IMR-90 (cell line): ENCODE data around the gene QSOX2. TPM values are rescaled to one million over a fixed set of nuclear protein-coding genes. Genes with fewer than 3 reads are reported as not detected.

Experiments
- ATAC-seq: fragments of 200-7000 bp; cut with Tn5 transposase; 2 replicates; pipeline ENCODE4 v1.9.1; 2020; ENCODE audit warnings: low read depth, mild to moderate bottlenecking, moderate library complexity
- BruUV-seq: library from RNA; stranded (reverse); fragments of 400-500 nt; replicated peaks from 2 replicates; lab custom pipeline; 2021; lab: Mats Ljungman, UMichigan
- CTCF ChIA-PET: fragments of 300-600 bp; formaldehyde crosslinking; extraction: SDS; loops from one replicate; lab custom pipeline; 2021; ENCODE audit warnings: antibody characterized with exemption; lab: Yijun Ruan, JAX
- POLR2A ChIA-PET: fragments of 300-600 bp; sonication (Branson Sonifier 250); formaldehyde crosslinking; loops from one replicate; lab custom pipeline; 2022; ENCODE audit warnings: antibody characterized with exemption; ENCODE audit not compliant: unreplicated experiment; lab: Charles Lee
- DNase-seq: peaks from one replicate; pipeline ENCODE4 v3.0.0; 2013
- H2AFZ ChIP-seq: replicated peaks from 2 replicates; pipeline ENCODE3; 2013; ENCODE audit warnings: low read length, mild to moderate bottlenecking; ENCODE audit not compliant: poor library complexity
- H2AK5ac ChIP-seq: 2 replicates; pipeline ENCODE4 v1.6.1; 2013; ENCODE audit warnings: low read depth, low read length, inconsistent platforms
- H2AK9ac ChIP-seq: replicated peaks from 2 replicates; pipeline ENCODE3; 2013; ENCODE audit warnings: mild to moderate bottlenecking, low read depth, low read length, moderate library complexity; ENCODE audit not compliant: poor library complexity
- H2BK120ac ChIP-seq: 2 replicates; pipeline ENCODE4 v1.6.1; 2013; ENCODE audit warnings: low read depth, low read length, inconsistent platforms
- H2BK15ac ChIP-seq: 3 replicates; pipeline ENCODE4 v1.6.1; 2013; ENCODE audit warnings: low read depth, low read length, inconsistent platforms
- H2BK20ac ChIP-seq: 2 replicates; pipeline ENCODE4 v1.6.1; 2013; ENCODE audit warnings: low read depth, mild to moderate bottlenecking, inconsistent platforms, low read length, moderate library complexity
- H2BK5ac ChIP-seq: 2 replicates; pipeline ENCODE4 v1.6.1; 2013; ENCODE audit warnings: mild to moderate bottlenecking, low read depth, low read length, inconsistent platforms; ENCODE audit not compliant: poor library complexity, severe bottlenecking
- H3K14ac ChIP-seq: replicated peaks from 2 replicates; pipeline ENCODE4 v1.6.1; 2013; ENCODE audit warnings: low read depth, low read length, inconsistent platforms
- H3K18ac ChIP-seq: 2 replicates; pipeline ENCODE4 v1.6.1; 2013; ENCODE audit warnings: low read depth, low read length, control low read depth
- H3K23ac ChIP-seq: 2 replicates; pipeline ENCODE4 v1.6.1; 2013; ENCODE audit warnings: low read depth, low read length, inconsistent platforms
- H3K27ac ChIP-seq: 2 replicates; pipeline ENCODE4 v1.5.1; 2013; ENCODE audit warnings: mild to moderate bottlenecking, control low read depth, low read length; ENCODE audit not compliant: insufficient read depth
- H3K27me3 ChIP-seq: 2 replicates; pipeline ENCODE4 v1.6.1; 2013; ENCODE audit warnings: low read length; ENCODE audit not compliant: control insufficient read depth, insufficient read depth
- H3K36me3 ChIP-seq: 2 replicates; pipeline ENCODE4 v1.6.1; 2013; ENCODE audit warnings: low read length, mixed read lengths; ENCODE audit not compliant: control insufficient read depth, insufficient read depth
- H3K4ac ChIP-seq: 2 replicates; pipeline ENCODE4 v1.6.1; 2013; ENCODE audit warnings: low read depth, low read length, inconsistent platforms
- H3K4me1 ChIP-seq: 2 replicates; pipeline ENCODE4 v1.6.1; 2013; ENCODE audit warnings: low read length, mixed read lengths; ENCODE audit not compliant: control insufficient read depth, insufficient read depth
- H3K4me2 ChIP-seq: 2 replicates; pipeline ENCODE4 v1.6.1; 2013; ENCODE audit warnings: low read depth, mild to moderate bottlenecking, control low read depth, low read length, moderate library complexity
- H3K4me3 ChIP-seq: 2 replicates; pipeline ENCODE4 v1.5.1; 2013; ENCODE audit warnings: low read depth, mild to moderate bottlenecking, control low read depth, low read length, moderate library complexity; ENCODE audit not compliant: insufficient read depth
- H3K56ac ChIP-seq: 2 replicates; pipeline ENCODE4 v1.6.1; 2013; ENCODE audit warnings: low read length, inconsistent platforms; ENCODE audit not compliant: insufficient read depth; ENCODE audit errors: extremely low read depth
- H3K79me1 ChIP-seq, 2 experiments: 2 replicates each; pipeline ENCODE4 v1.6.1; 2013; ENCODE audit warnings: low read length in 2 of 2, inconsistent platforms in 1 of 2, low read depth in 1 of 2
- H3K9ac ChIP-seq: 2 replicates; pipeline ENCODE4 v1.6.1; 2013; ENCODE audit warnings: low read depth, low read length, control low read depth
- H3K9me1 ChIP-seq: 2 replicates; pipeline ENCODE4 v1.6.1; 2013; ENCODE audit warnings: low read length, inconsistent platforms; ENCODE audit not compliant: insufficient read depth
- H3K9me3 ChIP-seq: 2 replicates; pipeline ENCODE4 v1.6.1; 2013; ENCODE audit warnings: low read length; ENCODE audit not compliant: control insufficient read depth, insufficient read depth
- H4K20me1 ChIP-seq: 2 replicates; pipeline ENCODE4 v1.6.1; 2013; ENCODE audit warnings: low read length, inconsistent platforms; ENCODE audit not compliant: insufficient read depth
- H4K5ac ChIP-seq: 2 replicates; pipeline ENCODE4 v1.6.1; 2013; ENCODE audit warnings: mild to moderate bottlenecking, low read depth, low read length, control low read depth
- H4K8ac ChIP-seq, 2 experiments: 2 replicates each; pipeline ENCODE4 v1.6.1; 2013; ENCODE audit warnings: low read depth in 2 of 2, low read length in 2 of 2, control low read depth in 1 of 2, inconsistent platforms in 1 of 2
- H4K91ac ChIP-seq: 2 replicates; pipeline ENCODE4 v1.6.1; 2013; ENCODE audit warnings: low read depth, low read length, inconsistent platforms; ENCODE audit not compliant: insufficient read depth
- BHLHE40 ChIP-seq: fragments of 150-350 bp; IDR thresholded peaks from 2 replicates; pipeline ENCODE4 v1.6.1; 2016; ENCODE audit warnings: mild to moderate bottlenecking, low read depth, low read length
- CEBPB ChIP-seq: IDR thresholded peaks from 2 replicates; pipeline ENCODE4 v1.6.1; 2012; ENCODE audit warnings: low read depth, low read length, improper control_type of control experiment
- CHD1 ChIP-seq: IDR thresholded peaks from 2 replicates; pipeline ENCODE4 v1.6.1; 2012; ENCODE audit warnings: low read depth, low read length, improper control_type of control experiment
- MAFK ChIP-seq: IDR thresholded peaks from 2 replicates; pipeline ENCODE4 v1.6.1; 2012; ENCODE audit warnings: low read depth, low read length, improper control_type of control experiment
- MAZ ChIP-seq: IDR thresholded peaks from 2 replicates; pipeline ENCODE4 v1.6.1; 2012; ENCODE audit warnings: low read depth, mild to moderate bottlenecking, low read length, improper control_type of control experiment, moderate library complexity, borderline replicate concordance
- MXI1 ChIP-seq: IDR thresholded peaks from 2 replicates; pipeline ENCODE4 v1.6.1; 2012; ENCODE audit warnings: low read depth, mild to moderate bottlenecking, low read length, moderate library complexity, borderline replicate concordance
- NFE2L2 ChIP-seq: fragments of 150-350 bp; IDR thresholded peaks from 2 replicates; pipeline ENCODE4 v1.6.1; 2016; ENCODE audit warnings: low read depth, mild to moderate bottlenecking, low read length
- POLR2A ChIP-seq: IDR thresholded peaks from 2 replicates; pipeline ENCODE4 v1.6.1; 2012; ENCODE audit warnings: mild to moderate bottlenecking, low read depth, low read length
- RAD21 ChIP-seq: IDR thresholded peaks from 2 replicates; pipeline ENCODE4 v1.6.1; 2012; ENCODE audit warnings: low read length, improper control_type of control experiment
- RCOR1 ChIP-seq: IDR thresholded peaks from 2 replicates; pipeline ENCODE4 v1.6.1; 2012; ENCODE audit warnings: mild to moderate bottlenecking, low read length, improper control_type of control experiment; ENCODE audit not compliant: insufficient replicate concordance
- RFX5 ChIP-seq: IDR thresholded peaks from 2 replicates; pipeline ENCODE4 v1.8.0; 2012; ENCODE audit warnings: low read depth, mild to moderate bottlenecking, low read length, moderate library complexity
- WGBS, 2 experiments: methylation state at CpG; one replicate each; pipeline versions ENCODE4 v1.1.5 to v1.1.7; 2013; ENCODE audit warnings: missing lambda C conversion rate in 2 of 2; ENCODE audit not compliant: insufficient read length in 1 of 2; ENCODE audit errors: extremely low coverage in 2 of 2; 5-methylcytosine and 5-hydroxymethylcytosine counted together
- dilution Hi-C: fragments of 300-500 bp; cut with HindIII; formaldehyde crosslinking; loops from one replicate; pipeline ENCODE4 v1.14.3; 2018; ENCODE audit warnings: low sequenced_read_pairs; ENCODE audit not compliant: unreplicated experiment
- in situ Hi-C: fragments of 300-500 bp; cut with MboI; formaldehyde crosslinking; loops from 3 replicates; pipeline ENCODE4 v1.14.3; 2019; ENCODE audit warnings: low sequenced_read_pairs, inconsistent platforms, mixed read lengths
- intact Hi-C: fragments of 100-400 bp; cut with micrococcal nuclease; formaldehyde crosslinking; loops from 2 replicates; pipeline ENCODE4 v1.10.0; 2022
- polyA plus RNA-seq, 3 experiments: library from polyadenylated mRNA; depleted of rRNA; stranded (reverse); fragments of >200 nt; gene quantifications; 2 replicates each; pipeline ENCODE4 v1.2.3, GENCODE V29; 2012; ENCODE audit warnings: low replicate concordance in 1 of 3
- total RNA-seq: library from RNA; depleted of rRNA; stranded (reverse); fragments of >200 nt; gene quantifications from 2 replicates; pipeline ENCODE4 v1.2.3, GENCODE V29; 2012
- TF ChIP-seq, protein P1 (sequence below): conservative IDR thresholded peaks from 2 replicates; pipeline ENCODE4 v1.5.1; 2012; ENCODE audit warnings: mild to moderate bottlenecking, low read depth, low read length, improper control_type of control experiment
- TF ChIP-seq, protein P2 (sequence below): fragments of 150-350 bp; IDR thresholded peaks from 2 replicates; pipeline ENCODE4 v1.6.1; 2016; ENCODE audit warnings: low read depth, mild to moderate bottlenecking, low read length, moderate library complexity, borderline replicate concordance

The QSOX2 gene
- total and polyA plus RNA-seq, 2 of the 4 experiments (the other 2 are of a cell fraction) = 5.9 to 12.9 TPM

DNA sequence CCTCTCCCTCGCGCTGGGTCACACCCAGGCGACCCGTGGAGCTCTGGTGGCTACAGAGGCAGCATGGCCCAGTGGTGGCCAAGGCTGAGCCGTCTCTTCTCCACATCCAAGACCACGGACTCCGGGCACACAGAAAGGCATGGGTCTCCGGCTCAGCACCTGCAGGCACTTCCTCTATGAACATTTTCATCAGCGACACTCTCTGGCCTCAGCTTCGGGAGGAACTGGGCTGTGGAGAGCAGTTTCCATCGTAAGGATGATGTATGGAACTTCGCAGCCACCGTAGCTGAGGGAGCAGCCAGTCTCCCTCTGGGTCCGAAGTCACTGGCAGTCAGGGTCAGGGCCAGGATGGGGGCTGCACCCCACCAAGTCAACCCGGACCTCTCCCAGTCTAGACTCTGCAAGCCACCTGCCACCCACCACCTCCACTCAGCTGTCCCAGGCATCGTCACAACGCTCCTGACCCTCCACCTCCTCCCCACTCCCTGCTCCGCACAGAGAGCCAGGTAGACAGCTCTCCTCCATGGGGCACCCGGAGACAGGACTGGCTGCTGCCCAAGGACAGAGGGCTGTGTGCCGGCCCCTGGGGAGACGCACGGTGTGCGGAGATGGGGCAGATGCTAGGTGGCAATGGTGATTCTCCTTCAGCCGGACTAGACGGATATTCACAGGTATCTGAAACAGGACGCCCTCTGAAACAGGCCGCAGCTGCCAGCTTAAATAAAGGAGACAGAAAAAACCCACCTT lies 9.7 kb downstream of the QSOX2 start:
- Histone ChIP-seq H4K8ac (no peak overlapping the region), H3K9me3 (no peaks in the 10 kb centered on the region), H3K36me3 (peaks cover 9% of the 10 kb centered on the region), H3K23ac (no peak overlapping the region), H2AK5ac (no peak overlapping the region), H2BK120ac (no peak overlapping the region), H2BK20ac (no peak overlapping the region), H2AFZ (peak overlapping the region; percentile 23), H2BK15ac (no peak overlapping the region), H3K4me1 (no peaks in the 10 kb centered on the region), H3K9ac (no peak overlapping the region), H3K27ac (no peak overlapping the region), H3K18ac (no peak overlapping the region), H3K4ac (no peak overlapping the region), H3K79me1 (peaks cover 6 to 37% of the 10 kb centered on the region in 2 experiments; a peak in 3 of 4 replicates), H2BK5ac (no peak overlapping the region), H4K20me1 (peaks cover 33% of the 10 kb centered on the region), H4K91ac (no peak overlapping the region), H2AK9ac (no peak overlapping the region), H3K4me3 (no peak overlapping the region), H3K4me2 (no peak overlapping the region), H3K14ac (no peak overlapping the region), H3K27me3 (no peaks in the 10 kb centered on the region), H3K56ac (no peak overlapping the region), H3K9me1 (peaks cover 5% of the 10 kb centered on the region; the same call in 1 of the 2 replicates), H4K5ac (no peak overlapping the region)
- POLR2A ChIA-PET = no interaction called here
- in situ Hi-C loops = no loop called here
- TF ChIP-seq POLR2A (no peak), CEBPB (no peak), MAZ (no peak), RAD21 (no peak), RCOR1 (no peak), NFE2L2 (no peak), CHD1 (no peak), RFX5 (no peak), MAFK (no peak), MXI1 (no peak), BHLHE40 (no peak)
- TF ChIP-seq, protein P1, sequence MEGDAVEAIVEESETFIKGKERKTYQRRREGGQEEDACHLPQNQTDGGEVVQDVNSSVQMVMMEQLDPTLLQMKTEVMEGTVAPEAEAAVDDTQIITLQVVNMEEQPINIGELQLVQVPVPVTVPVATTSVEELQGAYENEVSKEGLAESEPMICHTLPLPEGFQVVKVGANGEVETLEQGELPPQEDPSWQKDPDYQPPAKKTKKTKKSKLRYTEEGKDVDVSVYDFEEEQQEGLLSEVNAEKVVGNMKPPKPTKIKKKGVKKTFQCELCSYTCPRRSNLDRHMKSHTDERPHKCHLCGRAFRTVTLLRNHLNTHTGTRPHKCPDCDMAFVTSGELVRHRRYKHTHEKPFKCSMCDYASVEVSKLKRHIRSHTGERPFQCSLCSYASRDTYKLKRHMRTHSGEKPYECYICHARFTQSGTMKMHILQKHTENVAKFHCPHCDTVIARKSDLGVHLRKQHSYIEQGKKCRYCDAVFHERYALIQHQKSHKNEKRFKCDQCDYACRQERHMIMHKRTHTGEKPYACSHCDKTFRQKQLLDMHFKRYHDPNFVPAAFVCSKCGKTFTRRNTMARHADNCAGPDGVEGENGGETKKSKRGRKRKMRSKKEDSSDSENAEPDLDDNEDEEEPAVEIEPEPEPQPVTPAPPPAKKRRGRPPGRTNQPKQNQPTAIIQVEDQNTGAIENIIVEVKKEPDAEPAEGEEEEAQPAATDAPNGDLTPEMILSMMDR = no peak
- TF ChIP-seq, protein P2, sequence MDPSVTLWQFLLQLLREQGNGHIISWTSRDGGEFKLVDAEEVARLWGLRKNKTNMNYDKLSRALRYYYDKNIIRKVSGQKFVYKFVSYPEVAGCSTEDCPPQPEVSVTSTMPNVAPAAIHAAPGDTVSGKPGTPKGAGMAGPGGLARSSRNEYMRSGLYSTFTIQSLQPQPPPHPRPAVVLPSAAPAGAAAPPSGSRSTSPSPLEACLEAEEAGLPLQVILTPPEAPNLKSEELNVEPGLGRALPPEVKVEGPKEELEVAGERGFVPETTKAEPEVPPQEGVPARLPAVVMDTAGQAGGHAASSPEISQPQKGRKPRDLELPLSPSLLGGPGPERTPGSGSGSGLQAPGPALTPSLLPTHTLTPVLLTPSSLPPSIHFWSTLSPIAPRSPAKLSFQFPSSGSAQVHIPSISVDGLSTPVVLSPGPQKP = no peak
- CTCF ChIA-PET = no interaction called here
- 93% methylated on average over 11 of the region's 27 CpGs; no CpG with 5 or more reads in 1 of the 2 experiments for WGBS, 2 experiments
- ATAC-seq (no peak), DNase-seq (no peak)
- intact Hi-C loops = no loop called here
- dilution Hi-C loops = no loop called here
- no TSS peak for BruUV-seq
